GM19455 (cell line): ENCODE measurements around the gene FAM90A26.
"Not testable (repeated sequence)": the region's sequence is repeated elsewhere in the genome, so short reads cannot be mapped to it uniquely, and the experiment has no call there.

Source experiments
- ATAC-seq: cut with Tn5 transposase; IDR thresholded peaks from one replicate; pipeline ENCODE4 v1.9.1; 2021; ENCODE audit not compliant: unreplicated experiment

The FAM90A26 gene

GRCh38 chr4:9169791-9170459 is at the start of gene FAM90A26:
FAM90A26 (plus strand) TSS chr4:9170409; CDS start chr4:9173173, 2,764 bp downstream.
- ATAC-seq: not testable (repeated sequence)

GRCh38 chr4:9122711-9123110 is 47.5 kb upstream of the FAM90A26 start:
- ATAC-seq: not testable (repeated sequence)

- ATAC-seq: not testable (repeated sequence)
Observed at GRCh38 chr4:9123572-9124007, 46.6 kb upstream of the FAM90A26 start.

- ATAC-seq: not testable (repeated sequence)
Observed at GRCh38 chr4:9125601-9126161, 44.5 kb upstream of the FAM90A26 start.

GRCh38 chr4:9131420-9131819 is 38.8 kb upstream of the FAM90A26 start:
- ATAC-seq: not testable (repeated sequence)

- not testable (repeated sequence) for ATAC-seq
Observed at GRCh38 chr4:9132849-9133248, 37.4 kb upstream of the FAM90A26 start.

- ATAC-seq: not testable (repeated sequence)
Observed at GRCh38 chr4:9134011-9134410, 36.2 kb upstream of the FAM90A26 start.

GRCh38 chr4:9134556-9134955 is 35.7 kb upstream of the FAM90A26 start:
- ATAC-seq: not testable (repeated sequence)

- ATAC-seq: not testable (repeated sequence)
Observed at GRCh38 chr4:9141050-9141449, 29.2 kb upstream of the FAM90A26 start.

GRCh38 chr4:9142786-9143185 is 27.4 kb upstream of the FAM90A26 start:
- ATAC-seq: not testable (repeated sequence)

- ATAC-seq: no peak
Observed at GRCh38 chr4:9143421-9144080, 26.7 kb upstream of the FAM90A26 start.

- no peak for ATAC-seq
Observed at GRCh38 chr4:9146967-9147366, 23.2 kb upstream of the FAM90A26 start.

- not testable (repeated sequence) for ATAC-seq
Observed at GRCh38 chr4:9147368-9147767, 22.8 kb upstream of the FAM90A26 start.

GRCh38 chr4:9148611-9149409 is 21.4 kb upstream of the FAM90A26 start:
- not testable (repeated sequence) for ATAC-seq

GRCh38 chr4:9151809-9152179 is 18.4 kb upstream of the FAM90A26 start:
- not testable (repeated sequence) for ATAC-seq

- not testable (repeated sequence) for ATAC-seq
Observed at GRCh38 chr4:9152180-9153007, 17.8 kb upstream of the FAM90A26 start.

- ATAC-seq: not testable (repeated sequence)
Observed at GRCh38 chr4:9153008-9153570, 17.1 kb upstream of the FAM90A26 start.

GRCh38 chr4:9153571-9154157 is 16.5 kb upstream of the FAM90A26 start:
- not testable (repeated sequence) for ATAC-seq

GRCh38 chr4:9155101-9155886 is 14.9 kb upstream of the FAM90A26 start:
- ATAC-seq: not testable (repeated sequence)
